ENCODE results near the gene WFDC2.

Gene WFDC2

DNA sequence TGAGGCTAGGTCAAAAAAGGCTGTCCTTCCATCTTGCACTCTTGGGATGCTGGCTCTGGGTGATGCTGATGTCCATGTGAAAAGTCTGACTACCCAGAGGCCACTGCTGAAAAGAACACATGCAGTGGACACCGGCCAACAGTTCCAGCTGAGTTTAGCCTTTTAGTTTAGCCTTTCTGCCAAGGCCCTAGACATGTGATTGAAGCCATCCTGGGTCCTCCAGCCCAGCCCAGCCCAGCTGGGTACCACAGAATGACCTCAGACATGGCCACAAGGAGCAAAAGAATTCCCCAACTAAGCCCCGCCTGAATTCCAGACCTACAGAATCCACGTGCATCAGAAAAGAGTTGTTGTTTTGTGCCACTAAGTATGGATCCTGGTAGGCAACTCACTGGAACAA is 36.2 kb upstream of the WFDC2 start:
- TF ChIP-seq Cebpa-rat (IDR thresholded peaks at IDR 0.05) = no peak
- H3K9ac ChIP-seq = 0 out of 22 replicates have a peak overlapping the region, but pooled peaks of 1 of the 11 experiments have one; percentile 1
- no peaks in the 10 kb centered on the region for H3K27me3 ChIP-seq
- no peaks in the 10 kb centered on the region for H3K9me3 ChIP-seq (replicated peaks in 1 of 11)
- H3K4me1 ChIP-seq = peaks cover 12 to 43% (median 30%) of the 10 kb centered on the region in 10 experiments
- H3K4me2 ChIP-seq = peak overlapping the region in 8 of 11 experiments; percentile 65 to 81 (median 70); a peak in 13 of 22 replicates
- H3K27ac ChIP-seq = peak overlapping the region in 5 of 11 experiments; percentile 42 to 74 (median 62); a peak in 7 of 22 replicates
- no peaks in the 10 kb centered on the region for H4K20me1 ChIP-seq
- no peak overlapping the region for H3K4me3 ChIP-seq
- peaks cover 0 to 19% (median 0%) of the 10 kb centered on the region in 11 experiments; a peak in 7 of 22 replicates for H3K36me3 ChIP-seq

GRCh38 chr20:45433976-45434375 is 35.6 kb upstream of the WFDC2 start:
- Histone ChIP-seq H4K20me1 (no peaks in the 10 kb centered on the region), H3K4me2 (peak overlapping the region in 2 of 11 experiments; percentile 22 to 24; a peak in 2 of 22 replicates), H3K27me3 (no peaks in the 10 kb centered on the region), H3K4me1 (peaks cover 12 to 43% (median 30%) of the 10 kb centered on the region in 10 experiments), H3K27ac (peak overlapping the region in 1 of 11 experiments; percentile 40; a peak in 1 of 22 replicates), H3K36me3 (peaks cover 0 to 17% (median 0%) of the 10 kb centered on the region in 11 experiments; a peak in 7 of 22 replicates), H3K9me3 (replicated peaks in 1 of 11) (no peaks in the 10 kb centered on the region), H3K4me3 (no peak overlapping the region), H3K9ac (no peak overlapping the region)
- no peak for TF ChIP-seq Cebpa-rat (IDR thresholded peaks at IDR 0.05)

DNA sequence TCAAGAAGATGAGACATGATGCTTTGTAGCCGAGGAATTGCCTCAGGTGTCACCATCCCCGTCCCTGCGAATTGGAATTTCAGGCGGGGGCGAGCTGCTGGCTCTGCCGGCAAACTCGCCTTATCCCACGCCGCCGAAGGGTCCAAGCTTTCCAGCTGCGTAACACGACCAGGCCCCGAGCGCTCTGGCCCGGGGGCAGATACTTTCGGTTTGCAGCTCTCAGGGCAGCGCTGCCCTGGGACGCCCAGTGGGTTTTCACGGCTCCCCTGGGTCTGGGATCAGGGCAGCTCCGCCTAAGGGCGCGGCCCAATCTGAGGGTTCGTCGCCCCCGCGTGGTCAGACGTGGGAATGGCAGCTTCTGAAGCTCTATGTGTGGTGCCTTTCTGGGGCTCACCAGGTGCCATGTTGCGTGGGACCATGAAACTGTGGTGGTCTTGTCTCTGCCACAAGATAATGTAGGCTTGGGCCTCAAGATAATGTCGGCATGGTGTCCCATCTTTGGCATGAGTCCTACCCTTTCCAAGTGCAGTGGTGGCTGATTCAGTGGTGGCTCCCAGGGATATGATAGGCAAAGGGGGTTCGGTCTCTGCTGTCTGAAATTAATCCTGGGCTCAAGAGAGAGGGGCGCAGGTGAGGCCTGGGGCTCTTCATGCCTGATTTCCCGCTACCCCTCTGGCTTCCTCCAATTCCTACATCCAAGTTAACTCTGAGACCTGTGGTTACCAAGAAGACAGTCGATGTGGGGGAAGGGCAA is 32.6 kb upstream of the WFDC2 start:
- H3K4me2 ChIP-seq = peak overlapping the region; percentile 83 to 97 (median 88)
- no peak for TF ChIP-seq Cebpa-rat (IDR thresholded peaks at IDR 0.05)
- no peaks in the 10 kb centered on the region for H3K9me3 ChIP-seq (replicated peaks in 1 of 11)
- H3K27me3 ChIP-seq = no peaks in the 10 kb centered on the region
- peaks cover 0 to 6% (median 0%) of the 10 kb centered on the region in 11 experiments; a peak in 4 of 22 replicates for H3K36me3 ChIP-seq
- peak overlapping the region; percentile 52 to 71 (median 59) for H3K4me3 ChIP-seq
- no peaks in the 10 kb centered on the region for H4K20me1 ChIP-seq
- H3K9ac ChIP-seq = peak overlapping the region; percentile 60 to 79 (median 73)
- H3K4me1 ChIP-seq = peaks cover 7 to 48% (median 32%) of the 10 kb centered on the region in 10 experiments
- H3K27ac ChIP-seq = peak overlapping the region in 10 of 11 experiments; percentile 19 to 67 (median 56); a peak in 17 of 22 replicates

DNA sequence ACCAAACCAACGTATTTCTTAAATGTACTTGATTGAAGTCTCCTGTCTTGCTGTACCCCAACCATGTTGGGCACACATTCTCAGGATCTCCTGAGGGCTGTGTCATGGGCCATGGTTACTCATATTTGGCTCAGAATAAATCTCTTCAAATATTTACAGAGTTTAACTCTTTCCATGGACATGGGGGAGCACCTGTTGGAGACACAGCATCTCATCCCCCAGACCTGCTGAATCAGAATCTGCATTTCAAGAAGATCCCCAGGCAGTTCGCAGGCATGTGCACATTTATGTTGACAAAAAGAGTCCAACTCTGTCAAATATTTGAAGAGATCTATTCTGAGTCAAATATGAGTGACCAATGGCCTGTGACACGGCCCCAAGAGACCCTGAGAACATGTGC is 29.1 kb upstream of the WFDC2 start:
- peak overlapping the region in 7 of 11 experiments; percentile 0 to 48 (median 14); a peak in 8 of 22 replicates for H3K4me2 ChIP-seq
- no peaks in the 10 kb centered on the region for H3K9me3 ChIP-seq (replicated peaks in 1 of 11)
- H3K27ac ChIP-seq = no peak overlapping the region
- H3K36me3 ChIP-seq = no peaks in the 10 kb centered on the region
- H4K20me1 ChIP-seq = no peaks in the 10 kb centered on the region
- H3K9ac ChIP-seq = no peak overlapping the region
- H3K27me3 ChIP-seq = no peaks in the 10 kb centered on the region
- H3K4me3 ChIP-seq = no peak overlapping the region
- H3K4me1 ChIP-seq = peaks cover 0 to 33% (median 18%) of the 10 kb centered on the region in 10 experiments; a peak in 14 of 20 replicates
- no peak for TF ChIP-seq Cebpa-rat (IDR thresholded peaks at IDR 0.05)

DNA sequence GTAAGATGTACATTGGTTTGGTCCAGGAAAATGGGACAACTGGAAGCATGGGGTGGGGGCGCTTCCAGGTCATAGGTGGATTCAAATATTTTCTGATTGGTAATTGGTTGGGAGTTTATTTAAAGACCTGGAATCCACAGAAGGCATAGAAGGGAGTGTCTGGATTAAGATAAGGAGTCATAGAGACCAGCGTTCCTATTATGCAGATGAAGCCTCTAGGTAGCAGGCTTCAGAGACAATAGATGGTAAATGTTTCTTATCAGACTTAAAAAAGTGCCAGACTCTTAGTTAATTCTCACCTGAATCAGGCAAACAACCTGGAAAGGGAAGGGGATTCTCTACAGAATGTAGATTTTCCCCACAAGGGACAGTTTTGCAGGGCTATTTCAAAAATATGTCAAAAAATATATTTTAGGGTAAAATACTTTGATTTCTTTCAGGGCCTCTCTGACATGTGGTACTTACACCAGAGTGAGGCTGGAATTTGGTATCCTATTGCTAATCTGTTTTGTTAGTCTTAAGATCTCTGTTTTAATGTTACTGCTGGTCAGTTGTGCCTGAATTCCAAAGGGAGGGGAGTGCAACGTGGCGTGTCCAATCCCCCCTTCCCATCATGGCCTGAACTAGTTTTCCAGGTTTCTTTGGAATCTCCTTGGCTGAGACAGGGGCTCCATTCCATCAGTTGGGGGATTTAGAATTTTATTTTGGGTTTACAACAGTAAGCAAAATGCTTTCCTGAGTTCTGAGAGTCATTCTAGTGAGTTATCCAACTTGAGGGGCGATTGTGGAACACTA is 28.5 kb upstream of the WFDC2 start:
- Histone ChIP-seq H3K27me3 (no peaks in the 10 kb centered on the region), H3K36me3 (no peaks in the 10 kb centered on the region), H4K20me1 (no peaks in the 10 kb centered on the region), H3K4me3 (no peak overlapping the region), H3K9me3 (replicated peaks in 1 of 11) (no peaks in the 10 kb centered on the region), H3K27ac (no peak overlapping the region), H3K4me2 (peak overlapping the region in 3 of 11 experiments; percentile 0 to 48 (median 2); a peak in 4 of 22 replicates), H3K4me1 (peaks cover 0 to 29% (median 17%) of the 10 kb centered on the region in 10 experiments; a peak in 14 of 20 replicates), H3K9ac (no peak overlapping the region)
- TF ChIP-seq Cebpa-rat (IDR thresholded peaks at IDR 0.05) = no peak

- Histone ChIP-seq H3K9ac (no peak overlapping the region), H3K36me3 (no peaks in the 10 kb centered on the region), H3K4me1 (peaks cover 0 to 22% (median 12%) of the 10 kb centered on the region in 10 experiments; a peak in 13 of 20 replicates), H3K27ac (no peak overlapping the region), H3K9me3 (replicated peaks in 1 of 11) (no peaks in the 10 kb centered on the region), H3K4me2 (no peak overlapping the region), H3K27me3 (no peaks in the 10 kb centered on the region), H4K20me1 (no peaks in the 10 kb centered on the region), H3K4me3 (no peak overlapping the region)
- TF ChIP-seq Cebpa-rat (IDR thresholded peaks at IDR 0.05) = no peak
Measured at GRCh38 chr20:45441746-45442145, 27.8 kb upstream of the WFDC2 start.

DNA sequence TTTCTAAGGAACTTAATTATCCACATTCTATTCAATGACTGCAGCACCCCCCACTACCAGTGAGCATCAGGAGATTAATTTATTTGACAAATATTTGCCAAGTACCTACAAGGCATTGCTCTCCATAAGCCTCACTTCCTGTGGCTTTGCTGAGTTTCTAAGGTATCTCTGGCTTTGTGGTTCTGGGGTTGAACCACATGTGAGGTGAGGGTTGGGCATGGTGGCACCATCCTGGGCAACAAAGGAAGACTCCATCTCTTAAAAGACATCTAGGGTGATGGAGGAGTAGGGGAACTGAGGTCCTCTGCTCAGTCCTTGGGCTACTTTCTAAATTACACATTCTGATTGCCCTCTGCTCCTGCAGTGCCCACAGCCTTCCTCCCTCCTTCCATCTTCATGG is 25.5 kb upstream of the WFDC2 start:
- H3K9ac ChIP-seq = no peak overlapping the region
- H3K27me3 ChIP-seq = no peaks in the 10 kb centered on the region
- peaks cover 0 to 20% (median 10%) of the 10 kb centered on the region in 10 experiments; a peak in 13 of 20 replicates for H3K4me1 ChIP-seq
- H3K4me2 ChIP-seq = peak overlapping the region in 5 of 11 experiments; percentile 6 to 46 (median 29); a peak in 5 of 22 replicates
- H3K36me3 ChIP-seq = no peaks in the 10 kb centered on the region
- H3K27ac ChIP-seq = no peak overlapping the region
- H3K9me3 ChIP-seq (replicated peaks in 1 of 11) = no peaks in the 10 kb centered on the region
- H3K4me3 ChIP-seq = no peak overlapping the region
- no peaks in the 10 kb centered on the region for H4K20me1 ChIP-seq
- TF ChIP-seq Cebpa-rat (IDR thresholded peaks at IDR 0.05) = no peak

GRCh38 chr20:45445805-45446562 is 23.6 kb upstream of the WFDC2 start:
- no peak overlapping the region for H3K4me3 ChIP-seq
- no peak overlapping the region for H3K27ac ChIP-seq
- 0 out of 22 replicates have a peak, but pooled peaks cover 0 to 4% (median 0%) of the 10 kb centered on the region in 11 experiments for H4K20me1 ChIP-seq
- TF ChIP-seq Cebpa-rat (IDR thresholded peaks at IDR 0.05) = no peak
- peaks cover 0 to 9% (median 5%) of the 10 kb centered on the region in 10 experiments; a peak in 8 of 20 replicates for H3K4me1 ChIP-seq
- H3K9ac ChIP-seq = no peak overlapping the region
- no peaks in the 10 kb centered on the region for H3K9me3 ChIP-seq (replicated peaks in 1 of 11)
- no peaks in the 10 kb centered on the region for H3K36me3 ChIP-seq
- no peaks in the 10 kb centered on the region for H3K27me3 ChIP-seq
- no peak overlapping the region for H3K4me2 ChIP-seq

All from BLaER1 treated with 17β-estradiol and CSF1 and Interleukin-3, amounts not matched to agents 10 nM and 100 nM (cell line).